Endothelial cell of umbilical vein (primary cell): ENCODE results near the gene SLC25A17.

Experiments used
- EZH2 ChIP-seq: IDR thresholded peaks from 2 replicates; pipeline ENCODE4 v1.6.1; 2012; ENCODE audit warnings: borderline replicate concordance, low read depth, mild to moderate bottlenecking, moderate library complexity, low read length, inconsistent platforms; ENCODE audit not compliant: severe bottlenecking
- GATA2 ChIP-seq: IDR thresholded peaks from 2 replicates; pipeline ENCODE4 v1.7.0; 2011; ENCODE audit warnings: low read depth, mild to moderate bottlenecking, moderate library complexity, mixed read lengths, low read length; ENCODE audit not compliant: insufficient read length, insufficient read depth
- POLR2A ChIP-seq: IDR thresholded peaks from 2 replicates; pipeline ENCODE4 v1.6.1; 2012; ENCODE audit warnings: low read depth, mild to moderate bottlenecking, control low read depth, low read length
- POLR2AphosphoS5 ChIP-seq: IDR thresholded peaks from 2 replicates; pipeline ENCODE4 v1.6.1; 2012; ENCODE audit warnings: low read depth, mild to moderate bottlenecking, control low read depth, low read length, moderate library complexity; ENCODE audit not compliant: insufficient read depth
- TF ChIP-seq, protein P1 (sequence below), 2 donors: IDR thresholded peaks; 1 replicate in 1 of 2; 2 replicates in 1 of 2; pipeline ENCODE4 v1.5.1; 2011; ENCODE audit warnings: low read length in 2 of 2, mild to moderate bottlenecking in 2 of 2, moderate library complexity in 2 of 2, control low read depth in 1 of 2, inconsistent platforms in 1 of 2, low read depth in 1 of 2; ENCODE audit not compliant: insufficient read depth in 1 of 2; ENCODE audit errors: extremely low read depth in 1 of 2
- TF ChIP-seq, protein P2 (sequence below): IDR thresholded peaks from 2 replicates; pipeline ENCODE4 v1.6.1; 2011; ENCODE audit not compliant: insufficient read depth, insufficient read length

DNA sequence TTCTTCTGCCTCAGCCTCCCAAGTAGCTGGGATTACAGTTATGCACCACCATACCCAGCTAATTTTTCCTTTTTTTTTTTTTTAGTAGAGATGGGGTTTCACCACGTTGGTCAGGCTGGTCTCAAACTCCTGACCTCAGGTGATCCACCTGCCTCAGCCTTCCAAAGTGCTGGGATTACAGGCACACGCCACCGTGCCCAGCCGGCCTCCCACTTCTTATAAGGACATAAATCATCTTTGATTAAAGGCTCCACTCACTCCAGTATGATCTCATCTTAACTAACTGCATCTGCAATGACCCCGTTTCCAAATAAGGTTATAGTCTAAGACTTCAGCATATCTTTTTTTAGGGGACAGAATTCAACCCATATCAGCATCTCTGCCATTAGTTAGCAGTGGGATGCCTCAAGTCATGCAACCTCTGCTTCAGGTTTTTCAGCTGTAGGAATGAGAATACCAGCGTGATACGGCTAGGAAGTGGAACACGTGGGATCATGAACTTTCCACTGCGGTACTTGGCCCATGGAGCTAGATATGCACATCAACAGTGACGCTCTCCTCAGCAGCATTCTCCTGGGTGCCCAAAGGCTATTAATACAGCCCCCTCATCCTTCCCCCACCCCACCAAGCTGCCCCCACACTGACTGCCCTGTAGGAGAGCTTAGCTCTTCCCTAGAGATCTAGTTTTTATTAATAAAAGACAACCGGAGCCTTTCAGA is 98.4 kb downstream of the SLC25A17 start:
- TF ChIP-seq, protein P1, sequence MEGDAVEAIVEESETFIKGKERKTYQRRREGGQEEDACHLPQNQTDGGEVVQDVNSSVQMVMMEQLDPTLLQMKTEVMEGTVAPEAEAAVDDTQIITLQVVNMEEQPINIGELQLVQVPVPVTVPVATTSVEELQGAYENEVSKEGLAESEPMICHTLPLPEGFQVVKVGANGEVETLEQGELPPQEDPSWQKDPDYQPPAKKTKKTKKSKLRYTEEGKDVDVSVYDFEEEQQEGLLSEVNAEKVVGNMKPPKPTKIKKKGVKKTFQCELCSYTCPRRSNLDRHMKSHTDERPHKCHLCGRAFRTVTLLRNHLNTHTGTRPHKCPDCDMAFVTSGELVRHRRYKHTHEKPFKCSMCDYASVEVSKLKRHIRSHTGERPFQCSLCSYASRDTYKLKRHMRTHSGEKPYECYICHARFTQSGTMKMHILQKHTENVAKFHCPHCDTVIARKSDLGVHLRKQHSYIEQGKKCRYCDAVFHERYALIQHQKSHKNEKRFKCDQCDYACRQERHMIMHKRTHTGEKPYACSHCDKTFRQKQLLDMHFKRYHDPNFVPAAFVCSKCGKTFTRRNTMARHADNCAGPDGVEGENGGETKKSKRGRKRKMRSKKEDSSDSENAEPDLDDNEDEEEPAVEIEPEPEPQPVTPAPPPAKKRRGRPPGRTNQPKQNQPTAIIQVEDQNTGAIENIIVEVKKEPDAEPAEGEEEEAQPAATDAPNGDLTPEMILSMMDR (IDR thresholded peaks at IDR 0.05; ENCODE audit: extremely low read depth in 1 of 2, insufficient read depth in 1 of 2, low read depth in 1 of 2, low read length in 2 of 2), result no peak
- TF ChIP-seq, protein P2, sequence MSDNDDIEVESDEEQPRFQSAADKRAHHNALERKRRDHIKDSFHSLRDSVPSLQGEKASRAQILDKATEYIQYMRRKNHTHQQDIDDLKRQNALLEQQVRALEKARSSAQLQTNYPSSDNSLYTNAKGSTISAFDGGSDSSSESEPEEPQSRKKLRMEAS, result no peak
- no peak for TF ChIP-seq EZH2
- TF ChIP-seq POLR2AphosphoS5, result no peak
- no peak for TF ChIP-seq POLR2A
- no peak for TF ChIP-seq GATA2
